ENCODE data around the gene INTS7.

DNA sequence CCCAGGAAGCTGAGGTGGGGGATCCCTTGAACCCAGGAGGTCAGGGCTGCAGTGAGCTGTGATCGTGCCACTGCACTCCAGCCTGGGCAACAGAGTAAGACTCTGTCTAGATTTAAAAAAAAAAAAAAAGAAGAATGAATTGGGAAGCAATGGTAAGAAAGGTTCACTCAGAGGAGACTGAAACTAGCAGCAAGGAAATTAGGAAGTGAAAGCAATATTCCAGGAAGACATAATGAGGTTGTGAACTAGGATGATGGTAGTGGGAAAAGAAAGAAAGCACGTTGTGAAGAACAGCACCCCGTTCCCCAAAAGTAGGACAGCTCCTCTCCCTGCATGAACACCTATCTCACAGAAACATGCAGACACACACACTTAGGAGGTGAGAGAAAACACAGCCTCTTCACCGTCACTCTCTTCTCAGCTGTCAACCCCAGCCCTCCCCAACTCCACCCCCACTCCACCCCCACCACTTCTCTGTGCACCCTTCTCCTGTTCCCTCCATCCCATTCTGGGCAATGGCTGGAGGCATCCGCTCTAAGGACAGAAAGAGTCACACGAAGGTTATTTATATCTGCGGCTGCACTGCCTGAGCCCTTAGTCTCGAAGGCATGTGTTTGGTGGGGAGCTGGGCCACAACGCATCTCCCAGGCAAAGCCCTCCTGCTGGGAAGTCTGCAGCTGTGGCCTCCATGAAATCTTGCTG is 103.0 kb downstream of the INTS7 start:
- TF ChIP-seq, protein P1, sequence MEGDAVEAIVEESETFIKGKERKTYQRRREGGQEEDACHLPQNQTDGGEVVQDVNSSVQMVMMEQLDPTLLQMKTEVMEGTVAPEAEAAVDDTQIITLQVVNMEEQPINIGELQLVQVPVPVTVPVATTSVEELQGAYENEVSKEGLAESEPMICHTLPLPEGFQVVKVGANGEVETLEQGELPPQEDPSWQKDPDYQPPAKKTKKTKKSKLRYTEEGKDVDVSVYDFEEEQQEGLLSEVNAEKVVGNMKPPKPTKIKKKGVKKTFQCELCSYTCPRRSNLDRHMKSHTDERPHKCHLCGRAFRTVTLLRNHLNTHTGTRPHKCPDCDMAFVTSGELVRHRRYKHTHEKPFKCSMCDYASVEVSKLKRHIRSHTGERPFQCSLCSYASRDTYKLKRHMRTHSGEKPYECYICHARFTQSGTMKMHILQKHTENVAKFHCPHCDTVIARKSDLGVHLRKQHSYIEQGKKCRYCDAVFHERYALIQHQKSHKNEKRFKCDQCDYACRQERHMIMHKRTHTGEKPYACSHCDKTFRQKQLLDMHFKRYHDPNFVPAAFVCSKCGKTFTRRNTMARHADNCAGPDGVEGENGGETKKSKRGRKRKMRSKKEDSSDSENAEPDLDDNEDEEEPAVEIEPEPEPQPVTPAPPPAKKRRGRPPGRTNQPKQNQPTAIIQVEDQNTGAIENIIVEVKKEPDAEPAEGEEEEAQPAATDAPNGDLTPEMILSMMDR (IDR thresholded peaks at IDR 0.05) = no peak
- TF ChIP-seq ZFX (IDR thresholded peaks at IDR 0.05; ENCODE audit: borderline replicate concordance) = no peak
